ENCODE measurements around the gene GIPC1.
A peak's percentile ranks its signal among the peaks of the same experiment; 100 is the strongest.

GIPC1 gene

GRCh38 chr19:14432791-14433553 lies 63.0 kb downstream of the GIPC1 start, which contains the start of gene PKN1:
TSS of gene PKN1 (plus strand) at chr19:14433306. CDS start at chr19:14433522, 216 bp downstream.
- peak; percentile 60 for DNase-seq

- no peak for DNase-seq
Measured at GRCh38 chr19:14430712-14431111, 65.2 kb downstream of the GIPC1 start.

- peak; percentile 17 for DNase-seq
Measured at GRCh38 chr19:14428882-14429416, 67.0 kb downstream of the GIPC1 start.
